Adrenal gland (tissue), 5 donors: ENCODE data around the gene KIF26B.

ENCODE experiments used
- CTCF ChIP-seq, 6 experiments: fragments of 450-650 bp in 4 of 6; fragments of 200-600 bp in 2 of 6; sonication (generic) in 1 of 6; IDR thresholded peaks; 1 replicate in 5 of 6; 2 replicates in 1 of 6; pipeline versions ENCODE4 v1.5.1 to v1.8.0; 2016 to 2021; ENCODE audit warnings: antibody characterized with exemption in 6 of 6, mild to moderate bottlenecking in 2 of 6, moderate library complexity in 1 of 6
- POLR2A ChIP-seq, 2 donors: fragments of 450-650 bp; IDR thresholded peaks; one replicate each; pipeline ENCODE4 v1.6.1; 2017; ENCODE audit warnings: antibody characterized with exemption in 2 of 2, mild to moderate bottlenecking in 2 of 2, moderate library complexity in 1 of 2
- donor health status: DM: no; HTN: no; CAD: no.

GRCh38 chr1:245255783-245256182 is 101.0 kb downstream of the KIF26B start:
- no peak for TF ChIP-seq POLR2A (IDR thresholded peaks at IDR 0.05)
- TF ChIP-seq CTCF (IDR thresholded peaks at IDR 0.05) = no peak
